K562 (cell line): ENCODE results near the gene TUBD1. TPM values are rescaled to one million over a fixed set of nuclear protein-coding genes. Genes with fewer than 3 reads are reported as not detected.
"Not testable (repeated sequence)": the region's sequence is repeated elsewhere in the genome, so short reads cannot be mapped to it uniquely, and the experiment has no call there.

Source experiments
- BRD9 ChIP-seq: fragments of 450-650 bp; IDR thresholded peaks from 2 replicates; pipeline ENCODE4 v1.6.1; 2018; ENCODE audit warnings: low read depth; ENCODE audit not compliant: partially characterized antibody
- GTF2E2 ChIP-seq: fragments of 200-800 bp; sonication (Bioruptor generic); IDR thresholded peaks from 2 replicates; pipeline ENCODE4 v1.6.1; 2016; ENCODE audit warnings: missing genetic modification characterization, missing compliant biosample characterization
- LARP7 ChIP-seq: fragments of 450-650 bp; IDR thresholded peaks from 2 replicates; pipeline ENCODE4 v1.6.1; 2016
- NR4A1 ChIP-seq, 2 experiments: fragments of 250-450 bp in 1 of 2; fragments of 450-650 bp in 1 of 2; sonication (Bioruptor Pico) in 1 of 2; IDR thresholded peaks; 2 replicates each; pipeline versions ENCODE4 v1.4.0 to v1.6.1; 2016 to 2020; ENCODE audit warnings: mild to moderate bottlenecking in 2 of 2, missing compliant biosample characterization in 1 of 2, missing genetic modification characterization in 1 of 2, moderate library complexity in 1 of 2
- TOE1 ChIP-seq, 2 experiments: fragments of 450-650 bp in 1 of 2; sonication (generic) in 1 of 2; formaldehyde crosslinking in 1 of 2; IDR thresholded peaks; 2 replicates each; pipeline versions ENCODE4 v1.7.1 to v1.8.0; 2016 to 2022; ENCODE audit warnings: borderline replicate concordance in 2 of 2, mild to moderate bottlenecking in 2 of 2, antibody characterized with exemption in 1 of 2, inconsistent platforms in 1 of 2, low read depth in 1 of 2, missing genetic modification reagents in 1 of 2, moderate library complexity in 1 of 2
- ZNF165 ChIP-seq: fragments of 250-450 bp; sonication (Bioruptor Pico); IDR thresholded peaks from 2 replicates; pipeline ENCODE4 v1.4.0; 2020; ENCODE audit warnings: borderline replicate concordance
- polyA plus RNA-seq, 8 experiments: library from polyadenylated mRNA; depleted of rRNA in 4 of 8; stranded (reverse) in 5 of 8; unstranded in 3 of 8; fragments of >200 nt; fragmentation: Nextera tagmentation in 2 of 8; fragmentation: Illumina TruSeq in 1 of 8; extraction: Ambion mirVana in 2 of 8; extraction: Trizol in 1 of 8; gene quantifications; 2 replicates each; pipeline versions ENCODE4 v1.2.1 to v1.2.3, GENCODE V29; 2011 to 2014; ENCODE audit warnings: inconsistent platforms in 1 of 8, missing spikeins in 1 of 8
- total RNA-seq, 7 experiments: library from RNA; depleted of rRNA in 6 of 7; stranded (reverse); fragments of >200 nt in 6 of 7; fragmentation: Illumina TruSeq in 2 of 7; extraction: Trizol in 2 of 7; gene quantifications; 2 replicates each; pipeline versions ENCODE4 v1.2.1 to v1.2.3, GENCODE V29; 2011 to 2021; ENCODE audit warnings: low replicate concordance in 1 of 7
- TF ChIP-seq, protein P1 (sequence below), 3 experiments: fragments of 200-800 bp in 1 of 3; fragments of 250-450 bp in 1 of 3; fragments of 450-650 bp in 1 of 3; sonication (Bioruptor Pico) in 1 of 3; sonication (Bioruptor generic) in 1 of 3; formaldehyde crosslinking in 1 of 3; IDR thresholded peaks; 2 replicates each; pipeline versions ENCODE4 v1.6.1 to v1.8.0; 2016 to 2022; ENCODE audit warnings: mild to moderate bottlenecking in 2 of 3, missing genetic modification characterization in 2 of 3, missing compliant biosample characterization in 1 of 3, moderate library complexity in 1 of 3
- TF ChIP-seq, protein P2 (sequence below), 2 experiments: fragments of 450-650 bp; IDR thresholded peaks; 2 replicates each; pipeline ENCODE4 v1.6.1; 2016; ENCODE audit warnings: mild to moderate bottlenecking in 2 of 2, borderline replicate concordance in 1 of 2, low read depth in 1 of 2, moderate library complexity in 1 of 2
- TF ChIP-seq, protein P3 (sequence below): fragments of 450-650 bp; IDR thresholded peaks from 2 replicates; pipeline ENCODE4 v1.6.1; 2016; ENCODE audit warnings: missing biosample characterization, missing genetic modification characterization
- TF ChIP-seq, protein P4 (sequence below): fragments of 250-450 bp; sonication (Bioruptor Pico); IDR thresholded peaks from 2 replicates; pipeline ENCODE4 v1.4.0; 2020; ENCODE audit warnings: mild to moderate bottlenecking

TUBD1 gene
- total and polyA plus RNA-seq, 9 of the 15 experiments (the other 6 are each of a cell fraction or from before 2014, with no cell fraction given), result 10.8 to 35.3 (median 17.9) TPM

DNA sequence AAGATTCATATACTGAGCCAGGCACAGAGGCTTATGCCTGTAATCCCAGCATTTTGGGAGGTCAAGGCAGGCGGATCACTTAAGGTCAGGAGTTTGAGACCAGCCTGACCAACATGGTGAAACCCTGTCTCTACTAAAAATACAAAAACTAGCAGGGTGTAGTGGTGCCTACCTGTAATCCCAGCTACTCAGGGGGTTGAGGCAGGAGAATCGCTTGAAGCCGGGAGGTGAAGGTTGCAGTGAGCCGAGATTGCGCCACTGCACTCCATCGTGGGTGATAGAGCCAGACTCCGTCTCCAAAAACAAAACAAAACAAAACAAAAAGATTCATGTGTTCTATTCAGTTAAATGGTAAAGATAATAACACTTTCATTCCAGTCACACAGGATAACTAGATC, 63.9 kb downstream of the TUBD1 start (continued):
- TF ChIP-seq, protein P1, sequence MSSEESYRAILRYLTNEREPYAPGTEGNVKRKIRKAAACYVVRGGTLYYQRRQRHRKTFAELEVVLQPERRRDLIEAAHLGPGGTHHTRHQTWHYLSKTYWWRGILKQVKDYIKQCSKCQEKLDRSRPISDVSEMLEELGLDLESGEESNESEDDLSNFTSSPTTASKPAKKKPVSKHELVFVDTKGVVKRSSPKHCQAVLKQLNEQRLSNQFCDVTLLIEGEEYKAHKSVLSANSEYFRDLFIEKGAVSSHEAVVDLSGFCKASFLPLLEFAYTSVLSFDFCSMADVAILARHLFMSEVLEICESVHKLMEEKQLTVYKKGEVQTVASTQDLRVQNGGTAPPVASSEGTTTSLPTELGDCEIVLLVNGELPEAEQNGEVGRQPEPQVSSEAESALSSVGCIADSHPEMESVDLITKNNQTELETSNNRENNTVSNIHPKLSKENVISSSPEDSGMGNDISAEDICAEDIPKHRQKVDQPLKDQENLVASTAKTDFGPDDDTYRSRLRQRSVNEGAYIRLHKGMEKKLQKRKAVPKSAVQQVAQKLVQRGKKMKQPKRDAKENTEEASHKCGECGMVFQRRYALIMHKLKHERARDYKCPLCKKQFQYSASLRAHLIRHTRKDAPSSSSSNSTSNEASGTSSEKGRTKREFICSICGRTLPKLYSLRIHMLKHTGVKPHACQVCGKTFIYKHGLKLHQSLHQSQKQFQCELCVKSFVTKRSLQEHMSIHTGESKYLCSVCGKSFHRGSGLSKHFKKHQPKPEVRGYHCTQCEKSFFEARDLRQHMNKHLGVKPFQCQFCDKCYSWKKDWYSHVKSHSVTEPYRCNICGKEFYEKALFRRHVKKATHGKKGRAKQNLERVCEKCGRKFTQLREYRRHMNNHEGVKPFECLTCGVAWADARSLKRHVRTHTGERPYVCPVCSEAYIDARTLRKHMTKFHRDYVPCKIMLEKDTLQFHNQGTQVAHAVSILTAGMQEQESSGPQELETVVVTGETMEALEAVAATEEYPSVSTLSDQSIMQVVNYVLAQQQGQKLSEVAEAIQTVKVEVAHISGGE (CRISPR knock-in tag; IDR thresholded peaks at IDR 0.05), result peak in 1 of 3 experiments; percentile 67; a peak in 1 of 6 replicates
- TF ChIP-seq NR4A1 (CRISPR knock-in tag; IDR thresholded peaks at IDR 0.05) (0 out of 2 replicates have a peak, but pooled peaks have one; percentile 22), GTF2E2 (tag) (peak; percentile 73; the same call in 1 of the 2 replicates), ZNF165 (CRISPR knock-in tag) (0 out of 2 replicates have a peak, but pooled peaks have one; percentile 65), LARP7 (0 out of 2 replicates have a peak, but pooled peaks have one; percentile 36), BRD9 (peak; percentile 73), TOE1 (IDR thresholded peaks at IDR 0.05; ENCODE audit: borderline replicate concordance) (peak; percentile 12; the same call in 1 of the 2 replicates)
- not testable (repeated sequence) for TF ChIP-seq NR4A1 (tag; IDR thresholded peaks at IDR 0.05); TOE1 (CRISPR knock-in tag; IDR thresholded peaks at IDR 0.05; ENCODE audit: borderline replicate concordance, low read depth)
- TF ChIP-seq, protein P2, sequence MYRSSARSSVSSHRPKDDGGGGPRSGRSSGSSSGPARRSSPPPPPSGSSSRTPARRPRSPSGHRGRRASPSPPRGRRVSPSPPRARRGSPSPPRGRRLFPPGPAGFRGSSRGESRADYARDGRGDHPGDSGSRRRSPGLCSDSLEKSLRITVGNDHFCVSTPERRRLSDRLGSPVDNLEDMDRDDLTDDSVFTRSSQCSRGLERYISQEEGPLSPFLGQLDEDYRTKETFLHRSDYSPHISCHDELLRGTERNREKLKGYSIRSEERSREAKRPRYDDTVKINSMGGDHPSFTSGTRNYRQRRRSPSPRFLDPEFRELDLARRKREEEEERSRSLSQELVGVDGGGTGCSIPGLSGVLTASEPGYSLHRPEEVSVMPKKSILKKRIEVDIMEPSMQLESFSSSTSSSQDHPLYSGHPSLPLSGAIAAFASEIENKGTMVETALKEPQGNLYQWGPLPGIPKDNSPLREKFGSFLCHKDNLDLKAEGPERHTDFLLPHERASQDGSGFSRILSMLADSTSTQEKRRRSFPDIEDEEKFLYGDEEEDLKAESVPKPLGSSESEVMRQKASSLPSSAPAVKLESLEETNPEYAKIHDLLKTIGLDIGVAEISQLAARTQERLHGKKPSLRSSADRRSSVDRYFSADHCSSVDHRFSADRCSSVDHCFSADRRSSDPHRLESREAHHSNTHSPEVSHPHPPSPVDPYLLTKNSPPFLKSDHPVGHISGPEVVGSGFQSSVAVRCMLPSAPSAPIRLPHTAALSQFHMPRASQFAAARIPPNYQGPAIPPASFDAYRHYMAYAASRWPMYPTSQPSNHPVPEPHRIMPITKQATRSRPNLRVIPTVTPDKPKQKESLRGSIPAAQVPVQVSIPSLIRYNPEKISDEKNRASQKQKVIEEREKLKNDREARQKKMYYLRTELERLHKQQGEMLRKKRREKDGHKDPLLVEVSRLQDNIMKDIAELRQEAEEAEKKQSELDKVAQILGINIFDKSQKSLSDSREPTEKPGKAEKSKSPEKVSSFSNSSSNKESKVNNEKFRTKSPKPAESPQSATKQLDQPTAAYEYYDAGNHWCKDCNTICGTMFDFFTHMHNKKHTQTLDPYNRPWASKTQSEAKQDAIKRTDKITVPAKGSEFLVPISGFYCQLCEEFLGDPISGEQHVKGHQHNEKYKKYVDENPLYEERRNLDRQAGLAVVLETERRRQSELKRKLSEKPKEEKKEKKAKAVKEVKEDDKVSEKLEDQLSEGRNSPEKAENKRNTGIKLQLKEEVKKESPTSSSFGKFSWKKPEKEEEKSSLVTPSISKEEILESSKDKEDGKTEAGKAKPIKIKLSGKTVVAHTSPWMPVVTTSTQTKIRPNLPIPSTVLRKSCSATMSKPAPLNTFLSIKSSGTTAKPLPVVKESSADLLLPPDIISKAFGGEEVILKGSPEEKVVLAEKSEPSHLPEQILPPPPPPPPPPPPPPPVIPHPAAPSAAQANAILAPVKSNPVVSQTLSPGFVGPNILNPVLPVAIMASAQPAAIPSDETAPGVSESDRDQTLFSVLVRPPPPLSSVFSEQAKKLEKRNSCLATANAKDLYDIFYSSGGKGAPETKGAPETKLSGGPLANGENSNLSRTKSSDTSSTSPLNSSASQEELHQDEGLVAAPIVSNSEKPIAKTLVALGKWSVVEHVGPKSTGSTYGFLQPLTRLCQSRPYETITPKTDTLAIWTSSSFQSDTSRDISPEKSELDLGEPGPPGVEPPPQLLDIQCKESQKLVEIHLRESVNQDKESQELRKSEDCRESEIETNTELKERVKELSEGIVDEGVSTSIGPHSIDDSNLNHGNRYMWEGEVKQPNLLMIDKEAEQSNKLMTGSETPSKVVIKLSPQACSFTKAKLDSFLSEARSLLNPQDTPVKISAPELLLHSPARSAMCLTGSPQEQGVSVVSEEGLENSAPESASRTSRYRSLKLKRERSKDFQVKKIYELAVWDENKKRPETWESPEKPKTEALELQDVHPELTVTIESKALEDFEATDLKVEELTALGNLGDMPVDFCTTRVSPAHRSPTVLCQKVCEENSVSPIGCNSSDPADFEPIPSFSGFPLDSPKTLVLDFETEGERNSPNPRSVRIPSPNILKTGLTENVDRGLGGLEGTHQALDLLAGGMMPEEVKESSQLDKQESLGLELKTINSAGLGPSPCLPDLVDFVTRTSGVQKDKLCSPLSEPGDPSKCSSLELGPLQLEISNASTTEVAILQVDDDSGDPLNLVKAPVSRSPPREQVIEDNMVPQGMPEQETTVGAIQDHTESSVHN (IDR thresholded peaks at IDR 0.05; ENCODE audit: borderline replicate concordance in 1 of 2, low read depth in 1 of 2), result 0 out of 4 replicates have a peak, but pooled peaks of 1 of the 2 experiments have one; percentile 46
- TF ChIP-seq, protein P3, sequence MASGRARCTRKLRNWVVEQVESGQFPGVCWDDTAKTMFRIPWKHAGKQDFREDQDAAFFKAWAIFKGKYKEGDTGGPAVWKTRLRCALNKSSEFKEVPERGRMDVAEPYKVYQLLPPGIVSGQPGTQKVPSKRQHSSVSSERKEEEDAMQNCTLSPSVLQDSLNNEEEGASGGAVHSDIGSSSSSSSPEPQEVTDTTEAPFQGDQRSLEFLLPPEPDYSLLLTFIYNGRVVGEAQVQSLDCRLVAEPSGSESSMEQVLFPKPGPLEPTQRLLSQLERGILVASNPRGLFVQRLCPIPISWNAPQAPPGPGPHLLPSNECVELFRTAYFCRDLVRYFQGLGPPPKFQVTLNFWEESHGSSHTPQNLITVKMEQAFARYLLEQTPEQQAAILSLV (tag), result peak; percentile 51; the same call in 1 of the 2 replicates
- TF ChIP-seq, protein P4, sequence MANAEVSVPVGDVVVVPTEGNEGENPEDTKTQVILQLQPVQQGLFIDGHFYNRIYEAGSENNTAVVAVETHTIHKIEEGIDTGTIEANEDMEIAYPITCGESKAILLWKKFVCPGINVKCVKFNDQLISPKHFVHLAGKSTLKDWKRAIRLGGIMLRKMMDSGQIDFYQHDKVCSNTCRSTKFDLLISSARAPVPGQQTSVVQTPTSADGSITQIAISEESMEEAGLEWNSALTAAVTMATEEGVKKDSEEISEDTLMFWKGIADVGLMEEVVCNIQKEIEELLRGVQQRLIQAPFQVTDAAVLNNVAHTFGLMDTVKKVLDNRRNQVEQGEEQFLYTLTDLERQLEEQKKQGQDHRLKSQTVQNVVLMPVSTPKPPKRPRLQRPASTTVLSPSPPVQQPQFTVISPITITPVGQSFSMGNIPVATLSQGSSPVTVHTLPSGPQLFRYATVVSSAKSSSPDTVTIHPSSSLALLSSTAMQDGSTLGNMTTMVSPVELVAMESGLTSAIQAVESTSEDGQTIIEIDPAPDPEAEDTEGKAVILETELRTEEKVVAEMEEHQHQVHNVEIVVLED, result peak; percentile 23; the same call in 1 of the 2 replicates
